Measurements from ENCODE around the gene DAG1.

The DAG1 gene

DNA sequence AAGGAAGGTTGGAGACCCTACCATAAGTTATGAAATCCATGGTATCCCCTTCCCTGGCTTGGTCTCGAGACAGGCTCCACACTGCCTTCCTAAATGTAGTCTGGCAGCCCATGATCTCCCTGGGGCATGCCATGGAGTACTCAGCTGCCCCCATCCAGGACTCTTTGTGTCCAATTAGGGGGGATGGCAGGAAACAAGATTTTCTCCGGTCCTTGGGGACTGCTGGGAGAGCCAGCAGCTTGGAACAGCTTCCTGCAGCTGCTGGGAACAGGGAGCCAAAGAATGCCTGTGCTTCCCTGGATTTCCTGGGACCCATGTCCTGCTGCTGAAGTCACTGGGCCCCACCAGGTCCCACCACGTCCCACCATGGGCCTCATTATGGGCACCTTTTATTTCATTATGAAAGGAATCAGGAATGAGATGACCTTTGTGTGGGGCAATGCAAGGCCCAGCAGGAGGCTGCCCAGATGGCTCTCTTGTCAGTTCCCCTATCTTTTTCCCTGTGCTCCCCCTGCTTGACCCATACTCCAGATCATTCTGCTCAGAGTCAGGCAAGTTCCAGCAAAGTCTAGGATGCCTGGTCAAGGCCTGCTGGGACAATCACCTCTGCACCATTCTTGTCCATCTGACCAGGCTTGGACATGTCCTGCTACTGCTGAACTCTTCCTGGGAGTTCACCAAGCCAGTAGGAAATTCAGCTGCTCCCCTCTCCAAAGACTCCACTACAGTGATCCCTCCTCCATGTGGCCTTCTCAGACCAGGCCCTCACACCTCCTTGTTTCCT is 15.0 kb upstream of the DAG1 start:
- no peaks in the 10 kb centered on the region for H3K9me3 ChIP-seq (ENCODE audit: control insufficient read depth, insufficient read depth, low read length)
- H3F3A ChIP-seq (ENCODE audit: control insufficient read depth, insufficient read depth), result no peaks in the 10 kb centered on the region
- no peak overlapping the region for H3K4me3 ChIP-seq (ENCODE audit: low read length)
- H3K27ac ChIP-seq (ENCODE audit: low read depth, low read length), result no peak overlapping the region
- TF ChIP-seq EZH2phosphoT487 (IDR thresholded peaks at IDR 0.05; ENCODE audit: borderline replicate concordance, low read length), result no peak
- TF ChIP-seq, protein P1, sequence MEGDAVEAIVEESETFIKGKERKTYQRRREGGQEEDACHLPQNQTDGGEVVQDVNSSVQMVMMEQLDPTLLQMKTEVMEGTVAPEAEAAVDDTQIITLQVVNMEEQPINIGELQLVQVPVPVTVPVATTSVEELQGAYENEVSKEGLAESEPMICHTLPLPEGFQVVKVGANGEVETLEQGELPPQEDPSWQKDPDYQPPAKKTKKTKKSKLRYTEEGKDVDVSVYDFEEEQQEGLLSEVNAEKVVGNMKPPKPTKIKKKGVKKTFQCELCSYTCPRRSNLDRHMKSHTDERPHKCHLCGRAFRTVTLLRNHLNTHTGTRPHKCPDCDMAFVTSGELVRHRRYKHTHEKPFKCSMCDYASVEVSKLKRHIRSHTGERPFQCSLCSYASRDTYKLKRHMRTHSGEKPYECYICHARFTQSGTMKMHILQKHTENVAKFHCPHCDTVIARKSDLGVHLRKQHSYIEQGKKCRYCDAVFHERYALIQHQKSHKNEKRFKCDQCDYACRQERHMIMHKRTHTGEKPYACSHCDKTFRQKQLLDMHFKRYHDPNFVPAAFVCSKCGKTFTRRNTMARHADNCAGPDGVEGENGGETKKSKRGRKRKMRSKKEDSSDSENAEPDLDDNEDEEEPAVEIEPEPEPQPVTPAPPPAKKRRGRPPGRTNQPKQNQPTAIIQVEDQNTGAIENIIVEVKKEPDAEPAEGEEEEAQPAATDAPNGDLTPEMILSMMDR (IDR thresholded peaks at IDR 0.05; ENCODE audit: low read depth, low read length, poor library complexity, severe bottlenecking), result no peak
- H3K36me3 ChIP-seq (ENCODE audit: control insufficient read depth, low read length), result no peaks in the 10 kb centered on the region
- H4K20me1 ChIP-seq (ENCODE audit: control insufficient read depth, insufficient read depth, low read depth, low read length), result no peaks in the 10 kb centered on the region
- H3K4me1 ChIP-seq (ENCODE audit: control insufficient read depth, low read length), result no peaks in the 10 kb centered on the region
- H3K27me3 ChIP-seq (ENCODE audit: control insufficient read depth, low read length), result no peaks in the 10 kb centered on the region
- no peaks in the 10 kb centered on the region for H3K79me2 ChIP-seq (ENCODE audit: control insufficient read depth, low read length)
- no peak overlapping the region for H3K4me2 ChIP-seq (ENCODE audit: low read length)
- no peaks in the 10 kb centered on the region for H3K9me2 ChIP-seq (replicated peaks; ENCODE audit: control insufficient read depth, low read length)

- Histone ChIP-seq H3K9me2 (replicated peaks; ENCODE audit: control insufficient read depth, low read length) (no peaks in the 10 kb centered on the region), H3K27ac (ENCODE audit: low read depth, low read length) (no peak overlapping the region)
These were observed 13.6 kb upstream of the DAG1 start for GRCh38 chr3:49456466-49456865.

DNA sequence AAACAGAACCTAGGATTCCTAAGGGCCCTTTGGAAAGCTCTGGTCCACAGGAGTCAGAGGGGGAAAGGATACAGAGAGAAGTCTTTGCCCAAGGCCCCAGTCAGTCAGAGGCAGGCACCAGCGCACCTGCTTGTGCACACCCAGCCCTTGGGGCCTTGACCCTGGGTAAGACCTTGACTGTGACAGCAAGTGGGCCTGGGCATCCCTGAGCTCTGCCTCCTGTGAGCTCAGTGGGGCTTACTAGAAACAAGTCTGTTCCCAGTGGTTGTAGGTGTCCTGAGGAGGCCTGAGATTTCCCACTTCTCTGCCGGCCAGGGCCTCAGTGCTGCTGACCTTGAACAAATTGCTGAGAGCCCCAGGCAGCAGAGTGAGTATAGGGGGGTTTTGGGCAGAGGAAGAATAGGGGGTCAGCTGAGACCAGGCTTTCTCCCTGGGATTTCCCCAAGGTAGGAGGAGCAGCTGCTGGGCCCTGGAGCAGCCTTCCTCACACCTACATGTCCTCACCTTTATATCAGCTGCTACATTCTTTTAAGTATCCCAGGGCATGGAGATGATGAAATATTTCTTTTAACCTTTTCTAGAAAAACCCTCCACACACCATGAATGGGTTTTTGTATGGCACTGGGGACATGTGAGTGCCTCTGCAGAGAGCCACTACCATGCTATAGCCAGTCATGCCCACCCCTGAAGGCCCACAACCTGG is 9.7 kb upstream of the DAG1 start:
- Histone ChIP-seq H3K27me3 (ENCODE audit: control insufficient read depth, low read length) (no peaks in the 10 kb centered on the region), H3K9me2 (replicated peaks; ENCODE audit: control insufficient read depth, low read length) (no peaks in the 10 kb centered on the region), H3K4me1 (ENCODE audit: control insufficient read depth, low read length) (no peaks in the 10 kb centered on the region), H3K36me3 (ENCODE audit: control insufficient read depth, low read length) (no peaks in the 10 kb centered on the region), H3K9me3 (ENCODE audit: control insufficient read depth, insufficient read depth, low read length) (no peaks in the 10 kb centered on the region), H3K27ac (ENCODE audit: low read depth, low read length) (no peak overlapping the region), H3K4me2 (ENCODE audit: low read length) (no peak overlapping the region), H3K4me3 (ENCODE audit: low read length) (no peak overlapping the region), H3F3A (ENCODE audit: control insufficient read depth, insufficient read depth) (no peaks in the 10 kb centered on the region), H3K79me2 (ENCODE audit: control insufficient read depth, low read length) (no peaks in the 10 kb centered on the region), H4K20me1 (ENCODE audit: control insufficient read depth, insufficient read depth, low read depth, low read length) (no peaks in the 10 kb centered on the region)
- TF ChIP-seq, protein P1 (IDR thresholded peaks at IDR 0.05; ENCODE audit: low read depth, low read length, poor library complexity, severe bottlenecking), result no peak
- TF ChIP-seq EZH2phosphoT487 (IDR thresholded peaks at IDR 0.05; ENCODE audit: borderline replicate concordance, low read length), result no peak

More at GRCh38 chr3:49456466-49456865, 13.6 kb upstream of the DAG1 start:
- no peaks in the 10 kb centered on the region for H3K27me3 ChIP-seq (ENCODE audit: control insufficient read depth, low read length)
- no peaks in the 10 kb centered on the region for H4K20me1 ChIP-seq (ENCODE audit: control insufficient read depth, insufficient read depth, low read depth, low read length)
- H3K4me2 ChIP-seq (ENCODE audit: low read length), result no peak overlapping the region
- no peaks in the 10 kb centered on the region for H3F3A ChIP-seq (ENCODE audit: control insufficient read depth, insufficient read depth)
- no peaks in the 10 kb centered on the region for H3K79me2 ChIP-seq (ENCODE audit: control insufficient read depth, low read length)
- no peak for TF ChIP-seq EZH2phosphoT487 (IDR thresholded peaks at IDR 0.05; ENCODE audit: borderline replicate concordance, low read length)
- TF ChIP-seq, protein P1 (IDR thresholded peaks at IDR 0.05; ENCODE audit: low read depth, low read length, poor library complexity, severe bottlenecking), result no peak
- no peaks in the 10 kb centered on the region for H3K4me1 ChIP-seq (ENCODE audit: control insufficient read depth, low read length)
- H3K9me3 ChIP-seq (ENCODE audit: control insufficient read depth, insufficient read depth, low read length), result no peaks in the 10 kb centered on the region
- no peak overlapping the region for H3K4me3 ChIP-seq (ENCODE audit: low read length)
- H3K36me3 ChIP-seq (ENCODE audit: control insufficient read depth, low read length), result no peaks in the 10 kb centered on the region
